Natural killer cell (primary cell): Measurements from ENCODE around the gene TRHDE. TPM values are rescaled to one million over a fixed set of nuclear protein-coding genes. Genes with fewer than 3 reads are reported as not detected.

ENCODE experiments used
- ATAC-seq, 3 donors: fragments of 150-1000 bp in 2 of 3; fragments of 200-7000 bp in 1 of 3; cut with Tn5 transposase; 1 replicate in 1 of 3; 2 replicates in 2 of 3; pipeline ENCODE4 v1.10.0; 2021; ENCODE audit warnings: mild to moderate bottlenecking in 2 of 3, moderate library complexity in 2 of 3
- DNase-seq, 2 donors: peaks; one replicate each; pipeline versions ENCODE4 v3.0.0 to v3.0.0-alpha.2; 2013 to 2021; ENCODE audit warnings: mixed read lengths in 1 of 2
- H3K27ac ChIP-seq: one replicate; pipeline ENCODE4 v1.5.1; 2013; ENCODE audit warnings: mild to moderate bottlenecking, low read length
- H3K27me3 ChIP-seq: one replicate; pipeline ENCODE4 v1.6.1; 2013; ENCODE audit warnings: low read length; ENCODE audit not compliant: control insufficient read depth, insufficient read depth
- H3K36me3 ChIP-seq: one replicate; pipeline ENCODE4 v1.6.1; 2013; ENCODE audit warnings: low read length; ENCODE audit not compliant: control insufficient read depth, insufficient read depth
- H3K4me1 ChIP-seq: one replicate; pipeline ENCODE4 v1.6.1; 2013; ENCODE audit warnings: low read length; ENCODE audit not compliant: control insufficient read depth, insufficient read depth
- H3K4me3 ChIP-seq: one replicate; pipeline ENCODE4 v1.5.1; 2013; ENCODE audit warnings: low read length
- H3K9me3 ChIP-seq: one replicate; pipeline ENCODE4 v1.6.1; 2013; ENCODE audit warnings: low read length; ENCODE audit not compliant: control insufficient read depth, insufficient read depth
- H3K27ac Mint-ChIP-seq, 2 donors: one replicate each; pipeline ENCODE4 v1.8.0; 2022; ENCODE audit warnings: mild to moderate bottlenecking in 2 of 2, mixed read lengths in 2 of 2, moderate library complexity in 1 of 2
- H3K27me3 Mint-ChIP-seq, 2 donors: one replicate each; pipeline ENCODE4 v1.8.0; 2022; ENCODE audit warnings: low read depth in 2 of 2, mixed read lengths in 2 of 2
- H3K36me3 Mint-ChIP-seq: one replicate; pipeline ENCODE4 v1.8.0; 2022; ENCODE audit warnings: mixed read lengths
- H3K4me1 Mint-ChIP-seq, 2 donors: one replicate each; pipeline ENCODE4 v1.8.0; 2022; ENCODE audit warnings: mixed read lengths in 2 of 2
- H3K4me3 Mint-ChIP-seq: one replicate; pipeline ENCODE4 v1.8.0; 2022; ENCODE audit warnings: mild to moderate bottlenecking, moderate library complexity, mixed read lengths
- H3K9me3 Mint-ChIP-seq, 2 donors: one replicate each; pipeline ENCODE4 v1.8.0; 2022; ENCODE audit warnings: mixed read lengths in 2 of 2
- WGBS: methylation state at CpG from one replicate; pipeline ENCODE4 v1.1.7; 2013; ENCODE audit warnings: missing lambda C conversion rate; ENCODE audit not compliant: insufficient coverage; 5-methylcytosine and 5-hydroxymethylcytosine counted together
- intact Hi-C: fragments of 100-400 bp; cut with micrococcal nuclease; formaldehyde crosslinking; loops from one replicate; pipeline ENCODE4 v1.14.2; 2022
- total RNA-seq, 4 donors: library from RNA; stranded (reverse); fragments of 120-200 nt in 1 of 4; gene quantifications; one replicate each; pipeline versions ENCODE4 v1.2.3 to v1.2.4, GENCODE V29; 2013 to 2022
- TF ChIP-seq, protein P1 (sequence below): fragments of 200-600 bp; IDR thresholded peaks from one replicate; pipeline ENCODE4 v1.8.0; 2022; ENCODE audit warnings: antibody characterized with exemption

The TRHDE gene
- total RNA-seq, 3 donors from 2014 or later (not counting 1 experiment from before 2014, with no cell fraction given), result 0.33 TPM; not detected in 2

GRCh38 chr12:72467985-72468384 is 195.8 kb downstream of the TRHDE start:
- Histone ChIP-seq H3K27ac (no peak overlapping the region), H3K4me3 (no peak overlapping the region), H3K9me3 (peaks cover 3% of the 10 kb centered on the region), H3K4me1 (no peaks in the 10 kb centered on the region), H3K27me3 (no peaks in the 10 kb centered on the region), H3K36me3 (no peaks in the 10 kb centered on the region)
- no CpG with 5 or more reads among the region's 2 CpGs for WGBS
- DNase-seq, result no peak
- Mint-ChIP-seq H3K27ac (no peak overlapping the region), H3K27me3 (no peaks in the 10 kb centered on the region), H3K36me3 (no peaks in the 10 kb centered on the region), H3K4me3 (no peak overlapping the region), H3K9me3 (peaks cover 10 to 21% of the 10 kb centered on the region in 2 donors), H3K4me1 (no peaks in the 10 kb centered on the region)
- ATAC-seq, result no peak
- TF ChIP-seq, protein P1, sequence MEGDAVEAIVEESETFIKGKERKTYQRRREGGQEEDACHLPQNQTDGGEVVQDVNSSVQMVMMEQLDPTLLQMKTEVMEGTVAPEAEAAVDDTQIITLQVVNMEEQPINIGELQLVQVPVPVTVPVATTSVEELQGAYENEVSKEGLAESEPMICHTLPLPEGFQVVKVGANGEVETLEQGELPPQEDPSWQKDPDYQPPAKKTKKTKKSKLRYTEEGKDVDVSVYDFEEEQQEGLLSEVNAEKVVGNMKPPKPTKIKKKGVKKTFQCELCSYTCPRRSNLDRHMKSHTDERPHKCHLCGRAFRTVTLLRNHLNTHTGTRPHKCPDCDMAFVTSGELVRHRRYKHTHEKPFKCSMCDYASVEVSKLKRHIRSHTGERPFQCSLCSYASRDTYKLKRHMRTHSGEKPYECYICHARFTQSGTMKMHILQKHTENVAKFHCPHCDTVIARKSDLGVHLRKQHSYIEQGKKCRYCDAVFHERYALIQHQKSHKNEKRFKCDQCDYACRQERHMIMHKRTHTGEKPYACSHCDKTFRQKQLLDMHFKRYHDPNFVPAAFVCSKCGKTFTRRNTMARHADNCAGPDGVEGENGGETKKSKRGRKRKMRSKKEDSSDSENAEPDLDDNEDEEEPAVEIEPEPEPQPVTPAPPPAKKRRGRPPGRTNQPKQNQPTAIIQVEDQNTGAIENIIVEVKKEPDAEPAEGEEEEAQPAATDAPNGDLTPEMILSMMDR, result no peak
- intact Hi-C loops, result no loop called here

DNA sequence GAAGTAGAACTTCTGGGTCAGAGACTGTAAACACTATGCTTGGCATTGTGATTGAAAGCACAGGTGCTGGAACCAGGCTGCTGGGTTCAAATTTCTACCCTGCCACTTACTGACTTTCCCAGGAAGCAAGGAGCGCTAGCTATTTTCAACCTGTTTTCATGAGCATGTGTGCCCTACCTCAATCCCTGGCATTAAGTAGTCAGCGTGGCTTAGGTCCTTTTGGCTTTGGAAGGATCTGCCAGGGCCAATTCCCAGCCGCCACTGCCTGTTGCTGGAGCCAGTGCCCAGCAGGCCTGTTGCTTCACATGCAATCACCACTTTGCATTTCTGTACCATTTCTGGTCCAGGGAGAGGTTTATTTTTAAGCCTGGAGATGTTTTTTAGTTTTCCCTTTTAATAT is 196.3 kb downstream of the TRHDE start:
- H3K36me3 ChIP-seq, result no peaks in the 10 kb centered on the region
- Mint-ChIP-seq H3K4me3 (no peak overlapping the region), H3K4me1 (no peaks in the 10 kb centered on the region), H3K36me3 (no peaks in the 10 kb centered on the region), H3K27me3 (no peaks in the 10 kb centered on the region), H3K27ac (no peak overlapping the region), H3K9me3 (peaks cover 8 to 18% of the 10 kb centered on the region in 2 donors)
- TF ChIP-seq, protein P1, result no peak
- H3K27me3 ChIP-seq, result no peaks in the 10 kb centered on the region
- H3K27ac ChIP-seq, result no peak overlapping the region
- ATAC-seq, result no peak
- H3K4me3 ChIP-seq, result no peak overlapping the region
- no peak for DNase-seq
- H3K9me3 ChIP-seq, result peaks cover 3% of the 10 kb centered on the region
- no peaks in the 10 kb centered on the region for H3K4me1 ChIP-seq
- intact Hi-C loops, result no loop called here
- 85% methylated on average over 3 of the region's 3 CpGs for WGBS

GRCh38 chr12:72471806-72472205 is 199.6 kb downstream of the TRHDE start:
- no peaks in the 10 kb centered on the region for H3K4me1 Mint-ChIP-seq
- no peak overlapping the region for H3K4me3 Mint-ChIP-seq
- H3K36me3 Mint-ChIP-seq, result no peaks in the 10 kb centered on the region
- peaks cover 3% of the 10 kb centered on the region for H3K9me3 ChIP-seq
- TF ChIP-seq, protein P1, result no peak
- WGBS, result 92% methylated on average over 3 of the region's 3 CpGs
- no peak for ATAC-seq
- no peaks in the 10 kb centered on the region for H3K4me1 ChIP-seq
- no peak overlapping the region for H3K27ac ChIP-seq
- H3K36me3 ChIP-seq, result no peaks in the 10 kb centered on the region
- peaks cover 10 to 13% of the 10 kb centered on the region in 2 donors for H3K9me3 Mint-ChIP-seq
- H3K27ac Mint-ChIP-seq, result no peak overlapping the region
- no peaks in the 10 kb centered on the region for H3K27me3 Mint-ChIP-seq
- no peak overlapping the region for H3K4me3 ChIP-seq
- DNase-seq, result no peak
- H3K27me3 ChIP-seq, result no peaks in the 10 kb centered on the region
- intact Hi-C loops, result no loop called here

DNA sequence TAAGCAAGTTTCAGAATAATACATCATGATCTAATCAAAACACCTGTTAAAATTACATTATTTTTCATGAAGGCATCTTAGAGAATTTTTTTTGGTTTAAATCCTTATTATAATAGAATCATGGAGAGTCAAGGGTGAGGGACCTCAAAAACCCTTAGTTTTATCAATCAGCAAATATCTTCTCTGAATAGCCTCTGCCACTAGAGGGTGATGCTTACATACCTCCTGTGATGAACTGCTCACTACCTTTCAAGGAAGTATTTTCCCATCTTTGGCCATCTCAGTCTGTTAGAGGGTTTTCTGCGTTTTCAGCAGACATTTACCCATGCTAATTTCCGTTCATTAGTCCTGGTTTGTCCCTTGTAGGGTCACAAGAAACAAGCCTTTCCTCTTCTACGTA is 200.2 kb downstream of the TRHDE start:
- WGBS, result 79% methylated on average over 3 of the region's 3 CpGs
- intact Hi-C loops, result no loop called here
- no peak overlapping the region for H3K4me3 ChIP-seq
- no peak for DNase-seq
- no peaks in the 10 kb centered on the region for H3K27me3 Mint-ChIP-seq
- no peaks in the 10 kb centered on the region for H3K36me3 Mint-ChIP-seq
- peaks cover 3% of the 10 kb centered on the region for H3K9me3 ChIP-seq
- peaks cover 10 to 11% of the 10 kb centered on the region in 2 donors for H3K9me3 Mint-ChIP-seq
- H3K4me1 Mint-ChIP-seq, result no peaks in the 10 kb centered on the region
- H3K36me3 ChIP-seq, result no peaks in the 10 kb centered on the region
- TF ChIP-seq, protein P1, result no peak
- H3K4me1 ChIP-seq, result no peaks in the 10 kb centered on the region
- no peaks in the 10 kb centered on the region for H3K27me3 ChIP-seq
- no peak overlapping the region for H3K27ac Mint-ChIP-seq
- ATAC-seq, result no peak
- no peak overlapping the region for H3K4me3 Mint-ChIP-seq
- no peak overlapping the region for H3K27ac ChIP-seq
